ENCODE data around the gene SLC8A1.

Gene SLC8A1

DNA sequence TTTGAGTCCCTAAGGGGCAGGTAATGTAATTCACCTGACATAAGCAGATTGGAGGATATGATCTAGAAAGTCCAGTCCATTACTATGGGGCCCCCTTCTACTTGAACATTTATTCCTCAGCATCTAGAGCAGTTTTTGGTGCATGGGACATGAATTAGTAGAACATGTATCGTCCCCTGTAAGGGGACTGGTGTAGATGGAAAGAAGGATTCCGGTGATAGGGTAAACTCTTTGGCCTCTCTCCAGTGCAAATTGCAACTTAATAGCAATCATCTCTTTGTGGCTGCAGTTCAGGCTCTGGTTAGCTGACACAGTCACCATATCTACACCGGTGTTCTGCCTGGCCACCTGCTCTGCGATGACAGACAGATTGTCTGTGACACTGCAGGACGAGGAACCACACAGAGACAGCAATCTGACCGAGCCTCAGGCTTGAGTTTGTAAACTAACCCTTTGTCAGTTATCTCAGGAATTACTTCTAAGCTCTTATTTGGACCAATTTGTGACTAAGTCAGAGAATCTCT lies 6.4 kb upstream of the SLC8A1 start:
- no peak for DNase-seq (ENCODE audit: low read depth in 2 of 2)

DNA sequence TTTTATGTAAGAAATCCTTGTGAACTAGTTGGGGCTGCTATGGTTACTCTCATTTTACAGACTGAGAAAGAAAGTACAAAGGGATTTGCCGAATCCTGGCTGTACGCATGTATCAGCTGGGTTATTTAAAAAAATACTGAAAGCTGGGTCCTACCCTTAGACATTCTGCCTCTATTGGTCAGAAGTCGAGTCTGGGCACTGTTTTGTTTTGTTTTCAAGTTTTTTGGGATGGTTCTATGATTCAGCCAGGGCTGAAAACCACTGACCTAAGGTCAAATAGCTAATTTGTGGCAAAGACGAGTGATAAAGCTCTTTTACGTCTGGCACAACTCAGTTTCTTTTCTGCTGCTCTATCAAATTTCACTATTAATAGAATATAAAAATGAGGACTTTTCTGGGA lies 5.9 kb upstream of the SLC8A1 start:
- no peak for DNase-seq (ENCODE audit: low read depth in 2 of 2)

DNA sequence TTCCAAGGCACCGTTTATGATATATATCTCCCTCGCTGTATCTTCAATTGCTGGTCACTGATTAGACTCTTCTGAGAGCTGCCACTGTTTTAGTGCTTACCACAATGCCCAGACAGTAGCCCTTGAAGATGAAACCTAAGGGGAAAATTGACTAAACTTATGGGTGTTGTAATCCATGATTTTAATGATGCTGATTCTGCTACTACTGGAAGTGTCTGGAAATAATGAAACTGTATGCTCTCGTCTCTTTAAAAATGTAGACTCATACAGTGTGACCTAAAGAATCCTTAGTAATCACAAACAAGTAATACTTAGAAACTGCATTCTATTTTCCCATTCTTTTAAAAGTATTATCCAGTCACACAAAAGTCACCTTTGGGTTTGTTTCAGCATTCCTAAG lies 5.5 kb upstream of the SLC8A1 start:
- DNase-seq (ENCODE audit: low read depth in 2 of 2): no peak

DNA sequence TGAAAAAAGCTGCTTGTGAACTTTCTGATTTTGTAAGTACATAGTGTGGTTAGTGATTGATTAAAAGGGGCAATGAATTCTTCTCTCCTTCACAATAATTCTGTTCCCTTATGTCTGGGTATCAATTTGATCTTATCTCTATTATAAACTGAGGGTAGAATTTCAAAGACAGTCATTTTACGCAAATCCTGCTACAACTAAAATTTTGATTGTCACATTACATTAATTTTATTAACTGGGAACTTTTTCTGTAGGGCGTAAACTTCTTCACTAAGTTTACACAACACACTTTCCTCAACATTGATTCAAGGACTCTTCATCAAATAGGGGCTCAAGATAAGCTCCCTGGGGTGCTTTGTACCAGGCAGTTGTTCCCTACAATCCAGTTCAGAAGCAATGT lies 5.0 kb upstream of the SLC8A1 start:
- DNase-seq (ENCODE audit: low read depth in 2 of 2): no peak

DNA sequence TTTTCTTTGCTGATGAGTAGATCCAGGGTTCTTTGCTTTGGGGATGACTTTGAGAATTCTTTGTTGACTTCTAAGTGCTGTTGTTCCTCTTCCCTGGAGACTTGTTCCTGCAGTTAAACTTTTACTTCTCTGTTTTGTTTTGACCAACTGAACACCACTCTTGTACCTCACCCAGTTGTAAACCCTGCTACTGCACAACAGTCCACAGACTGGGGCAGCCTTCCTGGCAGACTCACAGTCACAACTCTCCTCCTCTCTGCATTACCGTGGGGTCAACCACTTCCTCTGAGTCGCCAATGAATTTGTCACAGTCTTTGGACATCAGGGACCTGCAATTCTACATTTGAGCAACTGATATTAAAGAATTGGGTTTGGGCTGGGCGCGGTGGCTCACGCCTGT lies 3.8 kb upstream of the SLC8A1 start:
- no peak for DNase-seq (ENCODE audit: low read depth in 2 of 2)

DNA sequence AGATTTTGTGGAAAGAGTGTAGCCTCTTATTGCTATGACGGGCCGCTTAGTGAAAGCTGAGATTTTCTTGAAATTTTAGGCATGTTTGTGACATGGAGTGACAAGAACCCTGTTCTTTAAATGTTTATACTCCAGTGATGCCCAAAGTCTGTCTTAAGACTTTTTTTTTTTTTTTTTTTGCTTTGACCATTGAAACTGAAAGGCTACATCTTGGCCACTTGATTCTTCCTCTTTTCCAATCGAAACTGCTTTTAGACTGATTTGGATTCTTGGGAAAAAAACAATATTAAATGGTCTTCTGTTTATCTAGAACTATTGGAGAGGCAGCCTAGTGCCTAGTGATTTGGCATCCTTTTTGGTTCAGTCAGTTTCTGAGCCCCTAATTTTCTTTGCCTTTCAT lies 2.4 kb upstream of the SLC8A1 start:
- DNase-seq (ENCODE audit: low read depth in 2 of 2): no peak

DNA sequence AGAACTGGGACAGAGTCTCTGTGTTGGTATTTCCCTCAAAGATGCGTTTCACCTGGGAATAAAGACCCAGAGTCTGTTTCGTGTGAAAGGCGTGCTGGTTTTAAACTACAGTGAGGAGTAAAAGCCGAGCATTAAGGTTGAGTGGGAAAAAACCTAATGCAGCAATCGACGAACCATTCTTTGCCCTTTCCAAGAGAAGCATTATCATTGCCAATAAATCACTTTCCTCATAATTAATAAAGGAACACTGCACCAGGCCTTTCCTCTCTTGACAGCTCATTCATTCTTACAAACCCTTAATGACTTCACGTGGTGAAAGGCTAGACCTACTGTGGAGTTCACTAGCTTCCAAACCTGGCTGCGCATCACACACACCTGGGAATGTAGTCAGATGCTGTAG lies 896 bp upstream of the SLC8A1 start:
- DNase-seq (ENCODE audit: low read depth in 2 of 2): no peak

DNA sequence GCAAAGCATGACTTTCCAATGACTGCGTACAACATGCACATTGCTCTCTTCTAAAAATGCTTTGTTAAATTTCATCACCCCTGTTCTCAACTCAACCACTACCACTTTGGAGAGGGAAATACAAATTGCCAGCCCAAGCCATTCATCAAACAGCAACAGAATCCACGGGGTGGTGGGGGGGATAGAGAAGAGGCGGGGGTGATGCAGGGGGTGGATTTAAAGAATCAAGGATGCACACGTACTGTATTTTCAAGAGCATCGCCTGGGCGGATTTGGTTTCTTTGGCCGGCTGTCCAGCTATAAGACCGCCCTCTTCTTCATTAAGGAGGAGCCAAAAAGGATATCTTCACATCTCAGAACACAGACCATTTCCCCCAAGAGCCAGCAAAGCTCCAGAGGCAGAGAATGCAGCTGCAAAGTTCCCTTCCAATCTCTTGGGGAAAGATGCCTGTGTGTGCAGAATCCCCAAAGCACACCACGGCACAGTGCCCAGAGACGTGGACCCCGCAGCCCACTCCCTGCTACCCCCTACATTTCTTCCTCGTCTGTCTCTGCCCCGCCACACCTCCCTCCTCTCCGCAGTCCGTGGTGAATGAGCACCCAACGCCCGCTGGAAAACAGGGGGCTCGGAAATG lies 977 bp downstream of the SLC8A1 start:
- DNase-seq (ENCODE audit: low read depth in 2 of 2): no peak

DNA sequence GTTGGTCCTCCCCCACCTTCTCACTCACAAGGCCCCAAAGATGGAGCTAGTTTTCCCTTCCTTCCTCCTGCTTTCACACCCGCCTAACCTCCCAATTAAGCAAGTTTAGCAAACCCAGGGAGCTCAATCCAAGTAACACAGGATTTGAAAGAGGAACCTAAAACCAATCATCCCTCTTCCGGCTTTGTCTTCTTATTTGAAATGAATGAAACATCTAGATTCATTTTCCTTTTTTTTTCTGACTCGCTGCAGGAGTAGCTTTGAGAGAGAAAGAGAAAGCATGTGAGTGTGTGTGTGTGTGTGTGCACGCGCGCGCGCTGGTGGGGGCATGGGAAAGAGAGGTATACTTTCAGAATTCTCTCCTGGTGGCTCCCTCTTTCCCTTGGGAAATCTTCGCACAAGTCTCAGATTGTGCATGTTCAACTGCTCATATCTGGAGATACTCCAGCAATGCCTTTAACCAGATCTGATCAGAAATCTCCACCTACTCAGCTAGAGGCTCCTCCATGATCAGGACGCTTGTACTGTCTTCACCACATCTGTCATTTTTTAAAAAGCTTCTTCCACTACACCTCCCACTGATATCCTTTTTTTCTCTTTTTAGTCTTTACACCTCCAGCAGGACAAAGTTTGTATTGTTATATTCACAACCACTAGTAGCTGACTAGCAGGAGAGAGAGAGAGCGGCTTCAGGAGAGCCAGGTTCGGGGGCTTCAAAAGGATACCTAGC lies 1.7 kb downstream of the SLC8A1 start:
- DNase-seq (ENCODE audit: low read depth in 2 of 2): no peak

DNA sequence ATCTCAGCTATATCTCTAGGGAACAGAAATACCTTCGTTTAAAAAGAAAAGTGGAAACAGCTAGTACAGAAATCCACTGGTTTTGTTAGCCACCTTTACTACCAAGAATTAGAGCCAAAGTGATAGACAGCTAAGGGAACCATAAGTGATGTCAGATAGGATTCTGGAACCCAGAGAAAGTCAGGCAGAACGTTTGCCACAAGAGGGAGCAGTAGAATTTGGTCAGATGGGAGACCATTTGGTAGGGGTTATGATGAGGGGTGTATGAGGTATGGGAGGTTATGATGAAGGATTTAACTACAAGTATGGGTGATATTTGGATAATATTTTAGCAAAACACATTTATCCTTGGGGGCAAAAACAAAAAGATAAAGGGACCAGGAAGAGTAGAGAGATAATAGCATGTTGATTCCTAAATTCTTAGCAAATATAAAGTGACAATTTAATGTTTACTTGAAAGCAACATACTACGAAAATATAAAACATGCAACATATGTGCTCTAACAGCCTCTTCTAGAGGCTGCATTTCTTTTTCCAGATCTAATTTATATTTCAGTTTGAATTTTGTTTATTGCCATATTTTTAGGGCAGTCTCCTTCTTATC lies 3.3 kb downstream of the SLC8A1 start:
- DNase-seq (ENCODE audit: low read depth in 2 of 2): no peak

DNA sequence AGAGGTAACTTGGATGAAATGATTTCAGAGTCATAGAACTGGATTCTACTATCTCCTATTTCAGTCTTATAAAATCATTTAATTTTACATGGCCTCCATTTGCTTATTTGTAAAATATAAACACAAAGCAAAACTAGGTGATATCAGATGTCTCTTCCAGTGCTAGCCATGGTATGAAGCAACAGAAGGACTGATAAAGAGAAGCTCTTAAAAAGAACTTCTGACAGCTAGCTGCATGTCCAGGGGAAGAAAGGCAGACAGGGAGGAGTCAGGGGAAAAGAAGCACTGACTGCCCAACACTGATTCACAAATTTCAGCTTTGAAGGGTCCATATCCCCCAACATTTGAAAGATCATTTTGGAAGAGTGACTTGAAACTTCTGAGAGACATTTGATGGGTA lies 6.4 kb downstream of the SLC8A1 start:
- no peak for DNase-seq (ENCODE audit: low read depth in 2 of 2)

DNA sequence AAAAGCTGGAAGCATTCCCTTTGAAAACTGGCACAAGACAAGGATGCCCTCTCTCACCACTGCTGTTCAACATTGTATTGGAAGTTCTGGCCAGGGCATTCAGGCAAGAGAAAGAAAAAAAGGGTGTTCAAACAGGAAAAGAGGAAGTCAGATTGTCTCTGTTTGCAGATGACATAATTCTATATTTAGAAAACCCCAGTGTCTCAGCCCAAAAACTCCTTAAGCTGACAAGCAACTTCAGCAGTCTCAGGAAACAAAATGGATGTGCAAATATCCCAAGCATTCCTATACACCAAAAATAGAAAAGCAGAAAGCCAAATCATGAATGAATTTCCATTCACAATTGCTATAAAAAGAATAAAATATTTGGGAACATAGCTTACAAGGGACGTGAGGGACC lies 11.1 kb downstream of the SLC8A1 start:
- no peak for DNase-seq (ENCODE audit: low read depth in 2 of 2)

DNA sequence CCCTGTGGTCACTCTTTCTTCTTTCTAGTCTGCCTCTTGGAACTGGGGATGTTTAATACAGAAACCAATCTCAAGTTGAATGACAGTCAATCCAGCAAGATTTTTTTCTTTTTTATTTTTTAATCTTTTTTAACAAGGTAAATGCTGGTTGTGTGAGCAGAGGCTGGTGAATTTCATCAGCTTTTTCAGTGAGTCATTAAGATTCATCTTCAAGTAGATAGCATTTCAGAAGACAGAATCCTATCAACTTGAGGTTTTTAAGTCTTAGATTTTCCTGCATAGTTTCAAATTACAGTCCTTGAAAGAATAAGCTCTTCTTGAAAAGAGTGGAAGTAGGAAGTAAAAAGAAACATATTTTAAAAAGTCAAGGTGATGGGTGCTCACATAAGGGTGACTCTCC lies 12.4 kb downstream of the SLC8A1 start:
- no peak for DNase-seq (ENCODE audit: low read depth in 2 of 2)

DNA sequence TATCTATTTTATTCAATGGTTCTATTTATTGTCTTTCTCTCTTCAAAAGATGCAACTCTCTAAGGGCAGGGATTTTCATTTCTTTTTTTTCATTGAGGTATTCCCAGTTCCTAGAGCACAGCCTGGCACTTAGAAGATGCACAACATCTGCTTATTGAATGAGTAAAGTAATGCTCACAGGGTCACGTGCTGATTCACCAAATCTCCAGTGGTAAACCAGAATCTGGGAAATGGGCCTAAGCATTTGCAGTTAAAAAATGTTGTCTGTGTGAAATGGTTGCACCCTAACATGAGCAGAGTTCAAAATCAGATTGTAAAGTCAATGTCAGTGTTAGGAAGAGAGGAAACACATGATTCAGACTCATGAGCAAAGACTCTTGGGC lies 15.8 kb downstream of the SLC8A1 start:
- DNase-seq (ENCODE audit: low read depth in 2 of 2): no peak

DNA sequence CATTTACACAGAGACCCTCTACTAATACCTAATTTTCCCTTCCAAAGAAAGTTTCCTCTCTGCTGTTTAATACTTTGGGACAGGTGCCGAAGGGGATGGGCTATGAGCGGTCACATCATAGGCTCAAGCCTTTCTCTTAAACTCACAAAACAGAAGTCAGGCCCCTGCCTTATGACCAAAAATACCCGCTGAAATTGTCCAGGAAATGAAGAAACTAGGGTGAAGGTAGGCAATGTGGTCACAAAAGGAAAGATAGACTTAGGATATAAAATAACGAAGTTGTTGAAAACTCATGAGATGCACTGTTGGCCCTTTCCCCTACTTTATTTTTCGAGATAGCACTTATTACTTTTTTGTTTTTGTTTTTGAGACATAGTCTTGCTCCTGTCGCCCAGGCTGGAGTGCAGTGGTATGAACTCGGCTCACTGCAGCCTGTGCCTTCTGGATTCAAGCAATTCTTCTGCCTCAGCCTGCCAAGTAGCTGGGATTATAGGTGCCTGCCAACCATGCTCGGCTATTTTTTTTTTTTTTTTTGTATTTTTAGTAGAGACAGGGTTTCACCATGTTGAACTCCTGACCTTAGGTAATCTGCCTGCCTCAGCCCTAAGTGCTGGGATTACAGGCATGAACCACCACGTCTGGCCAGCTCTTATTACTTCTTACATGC lies 16.3 kb downstream of the SLC8A1 start:
- no peak for DNase-seq (ENCODE audit: low read depth in 2 of 2)

DNA sequence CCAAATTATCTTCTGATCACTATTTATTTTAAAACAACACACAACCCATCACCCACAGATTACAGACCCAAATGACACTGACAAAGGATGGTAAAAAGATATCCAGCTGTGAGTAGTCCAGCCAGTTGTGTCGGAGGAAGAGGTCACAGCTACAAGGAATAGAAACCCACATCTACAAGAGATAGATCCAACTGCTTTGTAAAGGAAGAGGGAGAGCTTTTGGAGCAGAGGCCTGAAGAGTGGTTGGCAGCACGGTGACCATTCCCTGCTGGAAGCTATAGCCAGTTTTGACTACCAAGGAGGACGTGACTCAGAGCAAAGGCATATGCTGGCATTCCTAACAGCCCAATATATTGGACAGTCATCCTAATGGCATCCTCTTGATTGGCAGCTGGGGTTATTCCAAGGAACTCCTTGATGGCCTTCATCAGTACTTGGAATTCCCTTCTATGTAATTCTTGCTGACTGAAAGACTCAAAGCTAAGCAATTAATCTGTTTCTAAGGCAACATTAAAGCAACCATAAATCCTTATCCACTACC lies 17.1 kb downstream of the SLC8A1 start:
- DNase-seq (ENCODE audit: low read depth in 2 of 2): no peak

DNA sequence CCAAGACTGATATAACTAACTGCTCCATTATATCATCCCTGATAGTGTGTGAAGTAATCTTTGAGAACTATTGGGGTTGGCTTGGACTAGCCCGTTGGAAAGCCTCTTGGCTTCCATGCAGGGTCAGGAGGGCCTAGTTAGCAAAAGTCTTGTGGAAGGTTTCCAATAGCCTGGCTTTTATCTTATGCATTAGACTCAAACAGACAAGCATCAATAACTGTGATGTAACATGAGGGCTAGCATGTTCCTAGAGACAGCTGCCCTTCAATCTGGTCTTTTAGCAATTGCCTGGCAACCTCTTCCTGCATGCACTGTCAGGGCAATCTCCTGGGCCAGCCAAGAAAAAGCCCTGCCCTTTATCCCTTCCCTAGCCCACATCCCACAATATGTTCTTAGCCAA lies 18.2 kb downstream of the SLC8A1 start:
- no peak for DNase-seq (ENCODE audit: low read depth in 2 of 2)

DNA sequence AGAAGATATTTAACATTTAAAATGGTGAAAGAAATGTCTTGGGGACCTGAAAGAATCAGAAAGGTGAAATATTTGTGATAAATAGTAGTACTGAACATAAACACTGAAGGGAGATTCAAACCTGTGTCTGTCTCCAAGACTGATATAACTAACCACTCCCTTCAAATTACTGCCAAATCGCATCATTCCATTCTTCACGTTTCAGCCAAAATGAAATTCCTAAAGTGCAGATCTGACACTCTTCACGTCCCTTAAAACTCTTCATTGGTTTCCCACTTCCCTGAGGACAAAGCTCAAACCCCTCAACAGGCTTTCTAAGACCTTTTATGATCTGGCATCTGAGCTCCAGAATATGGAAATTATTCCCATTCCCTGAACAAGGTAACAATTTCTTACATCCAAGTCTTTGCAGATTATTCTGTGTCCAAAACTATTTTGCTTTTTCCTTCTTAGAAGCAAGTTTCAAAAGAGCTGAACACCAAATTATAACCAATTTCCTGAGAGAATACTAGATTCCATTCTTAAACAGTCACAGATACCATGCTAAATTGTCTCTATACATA lies 18.9 kb downstream of the SLC8A1 start:
- DNase-seq (ENCODE audit: low read depth in 2 of 2): no peak

DNA sequence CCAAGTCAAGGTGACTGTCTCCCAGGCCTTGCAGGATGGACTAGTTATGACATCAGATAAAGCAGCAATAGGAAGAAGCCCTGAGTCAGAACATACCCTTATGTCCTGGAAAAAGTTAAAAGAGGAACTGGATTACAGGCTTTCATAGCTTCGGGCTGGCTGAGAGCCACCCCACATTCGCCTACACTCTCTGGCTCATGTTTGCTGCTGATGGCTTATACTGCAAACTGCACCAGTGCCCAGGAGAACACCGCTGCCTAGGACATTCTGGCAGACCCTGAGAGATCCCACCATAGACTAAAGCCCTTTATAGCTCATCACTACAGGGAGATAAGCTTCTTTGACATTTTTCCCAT lies 20.3 kb downstream of the SLC8A1 start:
- no peak for DNase-seq (ENCODE audit: low read depth in 2 of 2)

DNA sequence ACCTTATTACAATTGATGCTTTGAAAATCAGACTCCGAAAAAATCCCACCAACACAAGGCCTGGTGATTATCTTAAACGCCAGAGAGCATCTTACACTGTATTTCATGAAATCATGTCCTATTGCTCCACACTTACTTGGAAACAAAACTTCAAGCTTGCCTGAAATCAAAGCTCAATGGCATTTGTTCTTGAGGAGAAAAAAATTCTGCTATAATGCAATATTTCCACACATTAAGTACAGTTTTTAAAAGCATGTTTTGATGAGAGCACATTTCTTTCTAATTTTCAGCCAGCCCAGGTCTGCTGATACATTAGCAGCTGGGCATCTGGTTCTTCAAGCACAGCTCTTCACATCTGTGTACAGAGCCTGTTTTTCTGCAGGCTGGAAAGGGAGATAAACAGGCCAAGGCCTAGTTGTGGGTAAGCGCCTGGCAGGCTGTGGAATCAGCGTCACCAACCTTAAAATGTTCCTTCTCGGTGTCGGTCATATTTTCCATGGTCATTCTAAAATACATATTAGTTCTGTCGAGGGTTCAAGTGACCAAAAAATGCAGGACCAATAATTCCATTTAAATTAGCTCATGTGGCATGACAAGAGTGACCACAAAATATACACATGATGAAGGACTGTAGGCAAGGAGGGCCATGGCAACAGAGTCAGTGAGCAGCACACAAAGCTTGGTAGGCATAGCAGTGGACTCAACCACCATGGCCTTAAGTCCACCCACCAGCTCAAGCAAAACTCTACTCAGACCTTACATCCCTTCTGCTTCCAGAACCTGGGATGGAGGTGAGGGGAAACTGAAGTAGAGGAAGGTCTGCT lies 20.9 kb downstream of the SLC8A1 start:
- no peak for DNase-seq (ENCODE audit: low read depth in 2 of 2)

DNA sequence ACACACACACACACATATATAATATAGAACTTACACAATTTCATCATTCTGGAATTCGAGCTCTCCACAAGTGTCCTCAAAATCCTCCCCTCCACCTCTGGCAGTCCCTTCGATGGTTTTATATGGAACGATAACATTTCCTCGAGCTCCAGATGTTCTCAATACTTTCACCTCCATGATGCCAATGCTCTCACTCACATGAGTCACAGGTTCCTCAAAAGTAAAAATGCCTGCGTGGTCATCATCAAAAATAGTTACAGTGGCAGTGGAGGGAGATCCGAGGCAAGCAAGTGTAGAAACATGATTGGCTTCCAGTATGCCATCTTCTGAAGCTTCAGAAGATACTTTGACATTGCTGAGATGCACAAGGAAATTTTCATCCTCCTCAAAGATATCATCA lies 23.5 kb downstream of the SLC8A1 start:
- no peak for DNase-seq (ENCODE audit: low read depth in 2 of 2)

All from stimulated activated CD4-positive, alpha-beta T cell treated with anti-CD3 and anti-CD28 coated beads, Interleukin-15, amount 100 ng/mL, for 48 hours (primary cell).